SHP77 treated with DMSO at 0.1 percent for 48 hours (cell line): ENCODE results near the gene KRTAP10-3.
"Not testable (repeated sequence)": the region's sequence is repeated elsewhere in the genome, so short reads cannot be mapped to it uniquely, and the experiment has no call there.

Experiments
- DNase-seq: peaks from one replicate; lab custom pipeline; 2025; lab: John Stamatoyannopoulos, UW

KRTAP10-3 gene

GRCh38 chr21:44590311-44590721 lies 31.7 kb upstream of the KRTAP10-3 start:
- no peak for DNase-seq

GRCh38 chr21:44589586-44590305 lies 31.2 kb upstream of the KRTAP10-3 start:
- DNase-seq = no peak

- no peak for DNase-seq
These were observed 30.5 kb upstream of the KRTAP10-3 start for GRCh38 chr21:44589094-44589493.

- DNase-seq = no peak
These were observed 27.3 kb upstream of the KRTAP10-3 start for GRCh38 chr21:44585892-44586291.

DNA sequence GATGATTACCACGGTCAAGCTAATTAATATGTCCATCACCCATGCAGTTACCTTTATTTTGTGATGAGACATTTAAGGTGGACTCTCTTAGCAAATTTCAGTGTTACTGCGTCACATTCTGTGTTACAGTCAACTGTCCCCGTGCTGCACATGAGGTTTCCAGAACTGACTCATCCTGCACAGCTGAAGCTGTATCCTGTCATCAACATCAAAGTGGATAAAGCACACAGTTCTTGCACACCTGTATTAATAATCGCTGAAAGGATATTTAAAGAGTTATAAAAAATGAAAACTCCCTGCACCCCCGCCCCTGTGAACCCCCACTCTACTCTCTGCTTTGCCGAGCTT lies 25.2 kb upstream of the KRTAP10-3 start:
- DNase-seq = no peak

DNA sequence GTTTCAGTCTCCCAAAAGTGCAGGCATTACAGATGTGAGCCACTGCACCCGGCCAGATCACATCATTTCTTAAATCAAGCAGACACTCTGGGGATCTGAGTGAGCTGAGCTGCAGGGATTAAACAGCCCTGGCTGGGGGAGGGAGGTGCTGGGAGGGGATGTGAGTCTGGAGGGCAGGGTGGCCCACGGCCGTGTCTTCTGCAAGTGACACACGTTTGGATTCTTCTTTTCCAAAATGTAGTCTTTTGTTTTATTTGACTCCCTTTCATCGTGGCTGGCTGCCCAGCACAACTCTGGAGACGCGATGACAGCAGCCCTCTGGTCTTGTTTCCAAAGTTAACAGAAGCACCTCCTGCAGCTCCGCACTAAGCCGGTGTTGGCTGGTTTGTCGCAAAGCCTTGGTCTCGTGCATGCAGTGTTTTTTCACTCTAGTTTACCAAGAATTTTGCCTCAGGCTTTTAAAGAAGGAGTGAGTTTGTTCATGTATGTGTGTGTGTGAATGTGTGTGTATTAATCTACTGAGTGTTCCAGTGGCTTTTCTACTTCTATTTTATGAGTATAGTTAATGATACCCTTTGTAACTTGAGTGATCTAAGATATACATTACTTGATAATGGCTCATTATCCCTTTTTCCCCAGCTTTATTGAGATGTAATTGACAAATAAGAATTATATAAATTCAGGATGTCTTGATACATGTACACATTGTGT lies 24.6 kb upstream of the KRTAP10-3 start:
- no peak for DNase-seq

- peak; percentile 67 for DNase-seq
These were observed 23.5 kb upstream of the KRTAP10-3 start for GRCh38 chr21:44582055-44582454.

DNA sequence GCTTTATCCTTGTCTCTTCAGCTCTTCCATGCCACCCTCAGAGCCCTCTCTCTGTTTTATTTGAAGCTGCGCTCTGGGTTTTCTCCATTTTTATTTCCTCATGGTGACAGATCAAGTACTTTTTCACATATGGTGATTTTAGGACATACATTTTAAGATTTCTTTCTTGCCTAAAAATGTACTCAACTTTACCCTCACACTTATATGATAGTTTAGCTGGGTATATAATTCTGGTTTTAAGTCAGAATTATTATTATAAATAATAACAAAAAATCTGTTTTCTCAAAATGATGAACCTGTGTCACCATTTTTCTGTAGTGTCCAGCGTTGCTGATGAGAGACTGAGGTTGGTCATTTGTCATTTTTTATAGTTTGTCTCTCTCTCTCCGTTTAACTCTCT lies 22.6 kb upstream of the KRTAP10-3 start:
- DNase-seq = no peak

- not testable (repeated sequence) for DNase-seq
These were observed 21.7 kb upstream of the KRTAP10-3 start, which contains the start of gene KRTAP10-5 for GRCh38 chr21:44580231-44580821. Gene KRTAP10-5, minus strand, starts transcription at chr21:44580604. Its CDS starts 26 bp downstream, at chr21:44580578.

DNA sequence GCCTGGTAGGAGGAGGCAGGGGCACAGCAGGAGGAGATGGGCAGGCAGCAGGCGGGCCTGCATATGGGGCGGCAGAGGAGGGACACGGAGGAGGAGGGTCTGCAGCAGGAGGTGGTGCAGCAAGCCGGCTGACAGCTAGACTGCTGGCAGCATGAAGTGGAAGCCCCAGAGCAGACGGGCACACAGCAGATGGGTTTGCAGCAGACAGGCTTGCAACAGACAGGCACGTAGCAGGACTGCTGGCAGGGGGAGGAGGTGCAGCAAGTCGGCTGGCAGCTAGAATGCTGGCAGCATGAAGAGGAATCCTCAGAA lies 21.2 kb upstream of the KRTAP10-3 start:
- no peak for DNase-seq

DNA sequence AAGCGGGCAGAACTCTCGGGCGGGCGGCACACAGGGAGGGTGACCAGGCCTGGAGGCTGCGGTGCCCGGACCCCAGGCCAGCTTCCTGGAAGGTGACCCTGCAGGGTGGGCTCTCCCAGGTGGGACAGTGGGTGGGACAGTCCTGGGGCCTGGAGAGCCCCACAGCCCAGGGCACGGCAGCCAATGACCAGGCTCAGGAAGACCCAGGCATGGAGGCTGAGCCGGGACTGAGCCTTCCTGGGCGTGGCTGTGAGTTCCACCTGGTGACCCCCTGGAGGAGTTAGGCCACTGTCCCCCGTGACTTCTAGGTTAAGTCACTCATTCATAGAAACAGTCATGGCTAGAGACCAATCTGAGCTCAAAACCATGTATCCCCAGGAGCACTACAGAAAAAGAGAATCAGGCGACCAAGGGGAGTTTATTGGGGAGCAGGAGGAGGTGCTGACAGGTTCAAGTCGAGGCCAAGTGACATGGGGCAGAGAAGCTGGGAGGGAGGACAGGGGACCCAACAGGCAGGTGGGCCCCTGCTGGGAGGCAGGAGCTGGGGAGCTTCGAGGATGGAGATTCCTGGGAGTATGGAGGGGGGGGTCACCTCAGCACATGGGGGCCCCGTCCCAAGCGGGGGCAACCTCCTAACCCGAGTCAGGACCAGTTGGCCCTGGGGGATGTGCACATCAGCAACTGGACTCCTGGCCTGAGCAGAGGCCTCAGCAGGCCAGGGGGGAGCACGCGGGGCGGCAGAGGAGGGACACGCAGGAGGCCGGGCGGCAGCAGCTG lies 20.6 kb upstream of the KRTAP10-3 start:
- no peak for DNase-seq

GRCh38 chr21:44578371-44579055 lies 19.9 kb upstream of the KRTAP10-3 start:
- DNase-seq = no peak

GRCh38 chr21:44576025-44576420 lies 17.4 kb upstream of the KRTAP10-3 start:
- DNase-seq = no peak

- DNase-seq = no peak
These were observed 16.9 kb upstream of the KRTAP10-3 start for GRCh38 chr21:44575307-44576024.

DNA sequence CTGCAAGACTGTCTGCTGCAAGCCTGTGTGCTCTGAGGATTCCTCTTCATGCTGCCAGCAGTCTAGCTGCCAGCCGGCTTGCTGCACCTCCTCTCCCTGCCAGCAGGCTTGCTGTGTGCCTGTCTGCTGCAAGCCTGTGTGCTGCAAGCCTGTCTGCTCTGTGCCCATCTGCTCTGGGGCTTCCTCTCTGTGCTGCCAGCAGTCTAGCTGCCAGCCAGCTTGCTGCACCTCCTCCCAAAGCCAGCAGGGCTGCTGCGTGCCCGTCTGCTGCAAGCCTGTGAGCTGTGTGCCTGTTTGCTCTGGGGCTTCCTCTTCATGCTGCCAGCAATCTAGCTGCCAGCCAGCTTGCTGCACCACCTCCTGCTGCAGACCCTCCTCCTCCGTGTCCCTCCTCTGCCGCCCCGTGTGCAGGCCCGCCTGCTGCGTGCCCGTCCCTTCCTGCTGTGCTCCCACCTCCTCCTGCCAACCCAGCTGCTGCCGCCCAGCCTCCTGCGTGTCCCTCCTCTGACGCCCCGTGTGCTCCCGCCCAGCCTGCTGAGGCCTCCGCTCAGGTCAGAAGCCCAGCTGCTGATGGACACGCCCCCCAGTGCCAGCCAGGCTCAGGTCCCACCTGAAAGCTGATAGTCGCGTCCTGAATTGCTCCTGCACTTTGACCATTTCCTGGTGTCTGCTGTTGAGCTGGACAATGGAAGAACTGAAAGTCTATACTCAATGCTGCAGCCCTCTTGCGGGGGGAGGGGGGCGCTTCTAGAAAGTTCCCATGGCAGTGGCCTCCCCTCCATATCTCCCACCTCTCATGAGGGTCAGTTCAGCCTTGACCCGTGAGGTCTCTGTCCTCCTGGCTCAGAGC lies 16.1 kb upstream of the KRTAP10-3 start:
- no peak for DNase-seq

GRCh38 chr21:44573630-44574456 lies 15.2 kb upstream of the KRTAP10-3 start, which contains the start of gene KRTAP10-4:
Gene KRTAP10-4, plus strand, starts transcription at chr21:44573729. Its CDS starts 30 bp downstream, at chr21:44573759.
- not testable (repeated sequence) for DNase-seq

DNA sequence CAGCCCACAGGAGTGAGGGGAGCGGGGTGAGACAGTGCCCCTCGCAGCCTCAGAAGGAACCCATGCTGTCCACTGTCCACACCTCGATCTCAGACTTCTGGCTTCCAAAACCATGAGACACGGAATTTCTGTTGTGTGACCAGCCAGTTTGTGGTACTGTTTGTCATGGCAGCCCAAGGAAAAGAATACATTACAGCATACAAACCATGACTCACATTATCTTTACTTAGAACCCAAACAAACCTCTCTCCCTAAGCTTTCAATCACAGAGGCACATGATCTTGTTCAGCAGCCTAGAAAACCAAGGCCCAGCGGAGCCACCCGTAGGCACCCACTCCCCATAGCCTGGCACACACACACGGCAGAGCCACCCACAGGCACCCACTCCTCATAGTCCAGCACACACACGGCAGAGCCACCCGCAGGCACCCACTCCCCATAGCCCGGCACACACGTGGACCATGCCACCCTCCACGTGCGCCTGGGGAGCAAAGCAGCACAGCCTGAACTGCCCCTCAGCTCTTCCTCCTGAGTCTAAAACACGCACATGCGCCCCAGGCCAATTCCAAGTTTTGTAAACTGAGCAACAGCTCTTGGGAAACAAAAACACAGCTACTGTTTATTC lies 14.5 kb upstream of the KRTAP10-3 start:
- DNase-seq = no peak

DNA sequence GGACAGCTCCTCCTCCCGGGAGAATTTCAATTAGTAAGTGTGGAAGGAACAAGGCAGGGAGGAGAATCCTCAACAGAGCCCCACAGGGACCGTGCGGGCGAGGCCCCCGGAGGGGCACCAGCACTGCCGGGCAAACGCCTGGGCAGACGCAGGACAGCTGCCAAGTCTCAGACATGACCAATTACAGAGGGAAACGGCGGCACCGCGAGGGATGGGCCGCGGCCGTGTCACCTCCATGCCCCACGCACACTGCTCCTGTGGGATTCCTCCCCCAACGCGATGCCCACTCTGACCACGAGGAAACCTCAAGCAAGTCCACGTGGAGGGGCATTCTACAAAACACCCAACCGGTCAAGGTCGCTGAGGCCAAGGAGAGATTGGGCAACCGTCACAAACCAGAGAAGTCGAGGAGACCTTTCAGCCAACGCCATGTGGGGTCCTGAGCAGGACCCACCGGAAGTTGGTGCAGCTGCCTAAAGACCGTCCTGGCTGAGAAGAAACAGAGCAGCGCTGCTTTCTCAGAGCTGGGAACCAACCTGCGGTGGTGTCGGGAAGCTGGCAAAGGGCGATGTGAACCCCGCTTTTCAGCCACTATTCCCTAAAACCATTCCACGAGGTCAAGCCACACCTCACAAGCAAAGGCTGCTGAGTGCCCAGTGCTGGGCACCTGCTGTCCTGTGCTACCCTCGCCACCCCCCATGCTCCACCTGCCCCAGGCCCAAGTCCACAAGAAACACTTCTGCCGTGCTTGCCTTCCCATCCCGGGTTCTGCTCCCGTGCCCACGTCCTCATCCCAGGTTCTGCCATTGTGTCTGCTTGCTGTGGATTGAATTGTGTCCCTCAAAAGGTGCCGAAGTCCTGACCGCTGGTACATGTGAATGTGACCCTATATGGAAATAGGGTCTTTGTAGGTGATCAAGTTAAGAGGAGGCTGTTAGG lies 13.5 kb upstream of the KRTAP10-3 start:
- no peak for DNase-seq
